IPS-11a (cell line): ENCODE measurements around the gene WDR36.

ENCODE experiments used
- H3K4me3 ChIP-seq: one replicate; pipeline ENCODE4 v1.5.1; 2013; ENCODE audit warnings: low read depth, low read length, control low read depth

The WDR36 gene

GRCh38 chr5:111099058-111099778 is 7.1 kb downstream of the WDR36 start:
- H3K4me3 ChIP-seq, result no peak overlapping the region

- H3K4me3 ChIP-seq, result no peak overlapping the region
Measured at GRCh38 chr5:111106320-111106948, 14.3 kb downstream of the WDR36 start.

- H3K4me3 ChIP-seq, result no peak overlapping the region
Measured at GRCh38 chr5:111107371-111107770, 15.2 kb downstream of the WDR36 start.

GRCh38 chr5:111111956-111112355 is 19.8 kb downstream of the WDR36 start:
- H3K4me3 ChIP-seq, result no peak overlapping the region

- H3K4me3 ChIP-seq, result no peak overlapping the region
Measured at GRCh38 chr5:111113678-111114077, 21.5 kb downstream of the WDR36 start.

GRCh38 chr5:111115229-111115628 is 23.1 kb downstream of the WDR36 start:
- H3K4me3 ChIP-seq, result no peak overlapping the region

- no peak overlapping the region for H3K4me3 ChIP-seq
Measured at GRCh38 chr5:111116550-111116949, 24.4 kb downstream of the WDR36 start.

GRCh38 chr5:111117136-111117535 is 25.0 kb downstream of the WDR36 start:
- H3K4me3 ChIP-seq, result no peak overlapping the region

GRCh38 chr5:111119221-111119620 is 27.1 kb downstream of the WDR36 start:
- H3K4me3 ChIP-seq, result no peak overlapping the region

- H3K4me3 ChIP-seq, result no peak overlapping the region
Measured at GRCh38 chr5:111119856-111120255, 27.7 kb downstream of the WDR36 start.

GRCh38 chr5:111120911-111121310 is 28.8 kb downstream of the WDR36 start:
- H3K4me3 ChIP-seq, result no peak overlapping the region

GRCh38 chr5:111121926-111122325 is 29.8 kb downstream of the WDR36 start:
- H3K4me3 ChIP-seq, result no peak overlapping the region

- no peak overlapping the region for H3K4me3 ChIP-seq
Measured at GRCh38 chr5:111122398-111122797, 30.2 kb downstream of the WDR36 start.

- H3K4me3 ChIP-seq, result no peak overlapping the region
Measured at GRCh38 chr5:111124793-111125192, 32.6 kb downstream of the WDR36 start.

GRCh38 chr5:111126896-111127295 is 34.7 kb downstream of the WDR36 start:
- no peak overlapping the region for H3K4me3 ChIP-seq

GRCh38 chr5:111127453-111128195 is 35.5 kb downstream of the WDR36 start:
- H3K4me3 ChIP-seq, result no peak overlapping the region

GRCh38 chr5:111129938-111130337 is 37.8 kb downstream of the WDR36 start:
- H3K4me3 ChIP-seq, result no peak overlapping the region

GRCh38 chr5:111131356-111131755 is 39.2 kb downstream of the WDR36 start:
- no peak overlapping the region for H3K4me3 ChIP-seq

- H3K4me3 ChIP-seq, result no peak overlapping the region
Measured at GRCh38 chr5:111132076-111132475, 39.9 kb downstream of the WDR36 start.

- no peak overlapping the region for H3K4me3 ChIP-seq
Measured at GRCh38 chr5:111132731-111133435, 40.7 kb downstream of the WDR36 start.

- no peak overlapping the region for H3K4me3 ChIP-seq
Measured at GRCh38 chr5:111133436-111133751, 41.2 kb downstream of the WDR36 start.

GRCh38 chr5:111134087-111134486 is 41.9 kb downstream of the WDR36 start:
- no peak overlapping the region for H3K4me3 ChIP-seq
